Activated naive CD8-positive, alpha-beta T cell (primary cell): ENCODE measurements around the gene STX18.

Source experiments
- H3K27ac Mint-ChIP-seq: one replicate; pipeline ENCODE4 v1.8.0; 2021; ENCODE audit warnings: mixed read lengths
- H3K27me3 Mint-ChIP-seq: one replicate; pipeline ENCODE4 v1.8.0; 2021; ENCODE audit warnings: mixed read lengths
- H3K36me3 Mint-ChIP-seq: one replicate; pipeline ENCODE4 v1.8.0; 2021; ENCODE audit warnings: mixed read lengths
- H3K4me1 Mint-ChIP-seq: one replicate; pipeline ENCODE4 v1.8.0; 2021; ENCODE audit warnings: low read depth, mixed read lengths
- H3K4me3 Mint-ChIP-seq: one replicate; pipeline ENCODE4 v1.8.0; 2021; ENCODE audit warnings: mild to moderate bottlenecking, mixed read lengths
- H3K9me3 Mint-ChIP-seq: one replicate; pipeline ENCODE4 v1.8.0; 2021; ENCODE audit warnings: low read depth, mixed read lengths

STX18 gene

DNA sequence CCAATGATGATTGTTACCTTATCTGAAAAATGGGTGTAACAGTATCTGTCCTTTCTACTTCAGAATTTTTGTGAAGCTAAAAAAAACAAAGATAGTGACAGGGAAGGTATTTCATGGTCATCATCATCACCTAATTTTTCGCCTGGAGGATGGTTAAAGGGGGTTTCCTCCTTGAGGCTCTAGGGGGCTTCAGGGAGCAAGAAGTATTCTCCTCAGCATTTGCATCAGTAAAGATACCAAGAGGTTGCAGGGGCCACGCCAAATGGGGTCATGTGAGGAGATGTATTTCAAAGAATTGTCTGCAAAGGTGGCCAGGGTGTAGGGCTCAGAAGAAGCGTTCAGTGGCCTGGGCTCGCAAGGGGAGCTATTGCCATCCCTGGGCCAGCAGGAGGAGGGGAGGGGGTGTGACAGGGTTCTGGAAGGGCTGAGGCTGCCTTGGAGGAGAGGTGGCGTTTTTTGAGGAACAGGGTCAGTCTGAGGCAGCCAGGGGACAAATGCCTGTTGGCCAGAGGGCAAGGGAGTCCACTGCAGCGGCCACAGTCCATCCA lies 162.2 kb downstream of the STX18 start:
- Mint-ChIP-seq H3K27me3 (no peaks in the 10 kb centered on the region), H3K4me1 (no peaks in the 10 kb centered on the region), H3K27ac (no peak overlapping the region), H3K36me3 (no peaks in the 10 kb centered on the region), H3K4me3 (no peak overlapping the region), H3K9me3 (no peaks in the 10 kb centered on the region)

GRCh38 chr4:4377732-4378460 lies 164.0 kb downstream of the STX18 start:
- H3K4me3 Mint-ChIP-seq = no peak overlapping the region
- H3K36me3 Mint-ChIP-seq = no peaks in the 10 kb centered on the region
- H3K4me1 Mint-ChIP-seq = no peaks in the 10 kb centered on the region
- no peaks in the 10 kb centered on the region for H3K9me3 Mint-ChIP-seq
- no peak overlapping the region for H3K27ac Mint-ChIP-seq
- no peaks in the 10 kb centered on the region for H3K27me3 Mint-ChIP-seq

GRCh38 chr4:4377191-4377590 lies 164.7 kb downstream of the STX18 start:
- no peaks in the 10 kb centered on the region for H3K4me1 Mint-ChIP-seq
- H3K4me3 Mint-ChIP-seq = no peak overlapping the region
- no peaks in the 10 kb centered on the region for H3K9me3 Mint-ChIP-seq
- H3K27ac Mint-ChIP-seq = no peak overlapping the region
- no peaks in the 10 kb centered on the region for H3K27me3 Mint-ChIP-seq
- no peaks in the 10 kb centered on the region for H3K36me3 Mint-ChIP-seq

DNA sequence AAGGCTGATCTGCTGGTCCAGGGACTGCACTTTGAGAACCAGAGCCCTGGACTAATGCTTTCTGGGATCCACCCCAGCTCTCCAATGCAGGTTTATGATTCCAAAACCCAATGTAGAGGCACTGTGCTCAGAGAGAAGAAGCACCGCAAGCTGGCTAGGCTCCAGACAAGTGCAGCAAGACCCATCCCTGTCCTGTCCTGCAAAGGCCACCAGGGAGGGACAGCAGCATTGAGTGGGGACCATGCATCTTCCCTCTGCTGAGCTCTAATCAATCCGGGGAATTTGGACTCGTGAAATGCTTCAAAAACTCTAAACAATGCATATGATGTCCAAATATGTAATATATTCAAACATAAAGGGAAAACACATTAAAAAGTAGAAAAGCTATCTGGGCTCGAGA lies 165.8 kb downstream of the STX18 start:
- Mint-ChIP-seq H3K36me3 (no peaks in the 10 kb centered on the region), H3K27ac (no peak overlapping the region), H3K4me3 (no peak overlapping the region), H3K4me1 (no peaks in the 10 kb centered on the region), H3K9me3 (no peaks in the 10 kb centered on the region), H3K27me3 (no peaks in the 10 kb centered on the region)

DNA sequence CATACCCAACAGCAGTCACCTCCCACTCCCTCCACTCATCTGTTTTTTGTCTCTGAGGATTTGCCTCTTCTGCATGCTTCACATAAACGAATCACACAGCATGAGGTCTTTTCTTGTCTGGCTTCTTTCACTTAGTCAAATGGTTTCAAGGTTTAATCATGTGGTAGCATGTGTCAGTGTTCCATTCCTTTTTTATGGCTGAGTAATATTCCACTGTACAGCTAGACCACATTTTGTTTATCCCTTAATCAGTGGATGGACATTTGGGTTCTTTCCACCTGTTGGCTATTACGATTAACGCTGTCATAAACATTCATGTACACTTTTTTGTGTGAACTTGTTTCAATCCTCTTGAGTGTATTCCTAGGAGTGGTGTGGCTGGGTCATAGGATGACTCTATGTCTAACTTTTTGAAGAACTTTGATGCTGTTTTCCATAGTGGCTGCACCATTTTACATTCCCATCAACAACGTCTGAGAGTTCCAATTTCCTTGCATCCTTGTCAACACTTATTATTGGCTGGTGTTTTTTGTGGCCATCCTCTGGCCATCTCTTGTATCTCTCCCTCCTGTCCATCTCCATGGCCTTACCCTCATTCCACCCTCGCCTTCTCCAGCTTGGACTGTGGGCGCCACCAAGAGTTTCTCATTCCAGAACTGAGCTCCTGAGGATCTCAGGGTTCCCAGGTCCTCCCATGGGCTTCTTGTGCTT lies 167.3 kb downstream of the STX18 start:
- H3K27me3 Mint-ChIP-seq = no peaks in the 10 kb centered on the region
- no peaks in the 10 kb centered on the region for H3K36me3 Mint-ChIP-seq
- H3K9me3 Mint-ChIP-seq = no peaks in the 10 kb centered on the region
- peaks cover 3% of the 10 kb centered on the region for H3K4me1 Mint-ChIP-seq
- no peak overlapping the region for H3K4me3 Mint-ChIP-seq
- H3K27ac Mint-ChIP-seq = no peak overlapping the region
